HCT116 (cell line): ENCODE data around the gene LRRFIP1. TPM values are rescaled to one million over a fixed set of nuclear protein-coding genes. Genes with fewer than 3 reads are reported as not detected.

Experiments
- ATAC-seq: fragments of 200-7000 bp; cut with Tn5 transposase; 2 replicates; pipeline ENCODE4 v1.9.1; 2020; ENCODE audit warnings: mild to moderate bottlenecking, moderate library complexity
- BruUV-seq: library from RNA; stranded (reverse); fragments of 400-500 nt; replicated peaks from 2 replicates; lab custom pipeline; 2021; lab: Mats Ljungman, UMichigan
- CTCF ChIA-PET: fragments of 300-600 bp; sonication (Branson Sonifier 250); formaldehyde crosslinking; loops from one replicate; lab custom pipeline; 2021; ENCODE audit warnings: antibody characterized with exemption; lab: Charles Lee
- POLR2A ChIA-PET: fragments of 300-600, 350-600 bp; sonication (Branson Sonifier 250); formaldehyde crosslinking; loops from one replicate; lab custom pipeline; 2021; ENCODE audit warnings: antibody characterized with exemption; lab: Charles Lee
- RAD21 ChIA-PET, 2 experiments: fragments of 300-600 bp; sonication (Branson Sonifier 250); formaldehyde crosslinking; loops; one replicate each; lab custom pipeline; 2023; ENCODE audit warnings: low total read pairs in 2 of 2; ENCODE audit not compliant: uncharacterized antibody in 2 of 2, unreplicated experiment in 2 of 2, low non-redundant PET in 1 of 2; lab: Charles Lee
- DNase-seq: peaks from one replicate; pipeline ENCODE4 v3.0.0-alpha.2; 2010; ENCODE audit warnings: low read depth, low spot score
- H2AFZ ChIP-seq: fragments of 200-600 bp; shearing (Covaris generic), sonication (generic); 2 replicates; pipeline ENCODE4 v1.6.1; 2017; ENCODE audit warnings: low read depth, mixed run types, mixed read lengths, antibody characterized with exemption, low read length; ENCODE audit not compliant: poor library complexity, severe bottlenecking
- H3K27ac ChIP-seq: 2 replicates; pipeline ENCODE4 v1.5.1; 2012; ENCODE audit warnings: low read depth, low read length
- H3K27me3 ChIP-seq: fragments of 200-600 bp; sonication (generic); 2 replicates; pipeline ENCODE4 v1.6.1; 2016; ENCODE audit warnings: mixed run types, low read length, mixed read lengths; ENCODE audit not compliant: insufficient read depth
- H3K36me3 ChIP-seq, 2 experiments: fragments of 200-500 bp in 1 of 2; fragments of 200-600 bp in 1 of 2; sonication (Bioruptor generic) in 1 of 2; sonication (generic) in 1 of 2; 2 replicates each; pipeline versions ENCODE4 v1.5.1 to v1.6.1; 2014 to 2016; ENCODE audit warnings: low read length in 2 of 2, inconsistent platforms in 1 of 2, mixed read lengths in 1 of 2, mixed run types in 1 of 2; ENCODE audit not compliant: insufficient read depth in 2 of 2, control insufficient read depth in 1 of 2
- H3K4me1 ChIP-seq, 2 experiments: fragments of 200-600 bp in 1 of 2; sonication (generic) in 1 of 2; 2 replicates each; pipeline versions ENCODE4 v1.5.1 to v1.6.1; 2012 to 2017; ENCODE audit warnings: low read length in 2 of 2, inconsistent platforms in 1 of 2, mild to moderate bottlenecking in 1 of 2, mixed read lengths in 1 of 2, mixed run types in 1 of 2, moderate library complexity in 1 of 2; ENCODE audit not compliant: insufficient read depth in 2 of 2, control insufficient read depth in 1 of 2
- H3K4me2 ChIP-seq: fragments of 200-600 bp; sonication (generic); 2 replicates; pipeline ENCODE4 v1.6.1; 2017; ENCODE audit warnings: mixed run types, low read length, mixed read lengths
- H3K4me3 ChIP-seq, 2 experiments: fragments of 200-600 bp in 1 of 2; sonication (generic) in 1 of 2; replicated peaks in 1 of 2; 2 replicates each; pipeline ENCODE4 v1.5.1; 2011 to 2016; ENCODE audit warnings: low read length in 2 of 2, control low read depth in 1 of 2, low read depth in 1 of 2, mild to moderate bottlenecking in 1 of 2, mixed read lengths in 1 of 2, mixed run types in 1 of 2
- H3K79me2 ChIP-seq: fragments of 200-600 bp; sonication (generic); 2 replicates; pipeline ENCODE4 v1.6.1; 2017; ENCODE audit warnings: mild to moderate bottlenecking, mixed run types, low read length, moderate library complexity, mixed read lengths; ENCODE audit not compliant: insufficient read depth
- H3K9ac ChIP-seq: fragments of 200-600 bp; sonication (generic); 2 replicates; pipeline ENCODE4 v1.6.1; 2016; ENCODE audit warnings: low read length, mixed read lengths
- H3K9me2 ChIP-seq: fragments of 200-600 bp; sonication (generic), shearing (Covaris generic); 2 replicates; pipeline ENCODE4 v1.6.1; 2017; ENCODE audit warnings: mixed run types, mild to moderate bottlenecking, moderate library complexity; ENCODE audit not compliant: insufficient read depth
- H3K9me3 ChIP-seq, 2 experiments: fragments of 200-500 bp in 1 of 2; fragments of 200-600 bp in 1 of 2; sonication (Bioruptor generic) in 1 of 2; sonication (generic) in 1 of 2; 2 replicates each; pipeline ENCODE4 v1.6.1; 2014 to 2017; ENCODE audit warnings: low read length in 2 of 2, mixed read lengths in 2 of 2, inconsistent platforms in 1 of 2, low read depth in 1 of 2, mild to moderate bottlenecking in 1 of 2, mixed run types in 1 of 2, moderate library complexity in 1 of 2; ENCODE audit not compliant: control insufficient read depth in 1 of 2, insufficient read depth in 1 of 2
- H4K20me1 ChIP-seq: fragments of 200-600 bp; sonication (generic), shearing (Covaris generic); 2 replicates; pipeline ENCODE4 v1.6.1; 2017; ENCODE audit warnings: mixed run types, mild to moderate bottlenecking, moderate library complexity; ENCODE audit not compliant: insufficient read depth
- ATF3 ChIP-seq: IDR thresholded peaks from 2 replicates; pipeline ENCODE4 v1.6.1; 2012
- EZH2 ChIP-seq: fragments of 200-600 bp; sonication (generic); IDR thresholded peaks from 2 replicates; pipeline ENCODE4 v1.6.1; 2017; ENCODE audit warnings: antibody characterized with exemption, mixed run types
- FOSL1 ChIP-seq: IDR thresholded peaks from 2 replicates; pipeline ENCODE4 v1.6.1; 2012; ENCODE audit warnings: low read depth
- RAD21 ChIP-seq: IDR thresholded peaks from 2 replicates; pipeline ENCODE4 v1.6.1; 2012; ENCODE audit warnings: low read depth, mild to moderate bottlenecking
- SIN3A ChIP-seq: IDR thresholded peaks from 2 replicates; pipeline ENCODE4 v1.6.1; 2012; ENCODE audit warnings: low read depth
- YY1 ChIP-seq: IDR thresholded peaks from 2 replicates; pipeline ENCODE4 v1.6.1; 2011; ENCODE audit warnings: low read length, low read depth, moderate library complexity, mild to moderate bottlenecking; ENCODE audit not compliant: insufficient replicate concordance; ENCODE audit errors: extremely low read depth
- intact Hi-C: fragments of 100-400 bp; cut with micrococcal nuclease; formaldehyde crosslinking; loops from 2 replicates; pipeline ENCODE4 v1.10.0; 2022
- total RNA-seq: library from RNA; stranded (reverse); gene quantifications from one replicate; pipeline ENCODE4 v1.2.1, GENCODE V29; 2021; ENCODE audit not compliant: unreplicated experiment
- TF ChIP-seq, protein P1 (sequence below): IDR thresholded peaks from 2 replicates; pipeline ENCODE4 v1.6.1; 2012
- TF ChIP-seq, protein P2 (sequence below): IDR thresholded peaks from 2 replicates; pipeline ENCODE4 v1.6.1; 2011; ENCODE audit warnings: mild to moderate bottlenecking, low read length, moderate library complexity; ENCODE audit not compliant: insufficient replicate concordance; ENCODE audit errors: extremely low read depth

Gene LRRFIP1
- total RNA-seq, 1 experiment from 2014 or later = 76.9 TPM

GRCh38 chr2:237597196-237598145, 29.9 kb upstream of the LRRFIP1 start:
- H2AFZ ChIP-seq = no peak overlapping the region
- H3K4me1 ChIP-seq = peaks cover 4 to 6% of the 10 kb centered on the region in 2 experiments; a peak in 2 of 4 replicates
- no peak for TF ChIP-seq EZH2
- no peak for TF ChIP-seq FOSL1
- TF ChIP-seq, protein P1, sequence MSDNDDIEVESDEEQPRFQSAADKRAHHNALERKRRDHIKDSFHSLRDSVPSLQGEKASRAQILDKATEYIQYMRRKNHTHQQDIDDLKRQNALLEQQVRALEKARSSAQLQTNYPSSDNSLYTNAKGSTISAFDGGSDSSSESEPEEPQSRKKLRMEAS = no peak
- no peak for TF ChIP-seq SIN3A
- no peak for TF ChIP-seq YY1
- TF ChIP-seq RAD21 = no peak
- TF ChIP-seq, protein P2, sequence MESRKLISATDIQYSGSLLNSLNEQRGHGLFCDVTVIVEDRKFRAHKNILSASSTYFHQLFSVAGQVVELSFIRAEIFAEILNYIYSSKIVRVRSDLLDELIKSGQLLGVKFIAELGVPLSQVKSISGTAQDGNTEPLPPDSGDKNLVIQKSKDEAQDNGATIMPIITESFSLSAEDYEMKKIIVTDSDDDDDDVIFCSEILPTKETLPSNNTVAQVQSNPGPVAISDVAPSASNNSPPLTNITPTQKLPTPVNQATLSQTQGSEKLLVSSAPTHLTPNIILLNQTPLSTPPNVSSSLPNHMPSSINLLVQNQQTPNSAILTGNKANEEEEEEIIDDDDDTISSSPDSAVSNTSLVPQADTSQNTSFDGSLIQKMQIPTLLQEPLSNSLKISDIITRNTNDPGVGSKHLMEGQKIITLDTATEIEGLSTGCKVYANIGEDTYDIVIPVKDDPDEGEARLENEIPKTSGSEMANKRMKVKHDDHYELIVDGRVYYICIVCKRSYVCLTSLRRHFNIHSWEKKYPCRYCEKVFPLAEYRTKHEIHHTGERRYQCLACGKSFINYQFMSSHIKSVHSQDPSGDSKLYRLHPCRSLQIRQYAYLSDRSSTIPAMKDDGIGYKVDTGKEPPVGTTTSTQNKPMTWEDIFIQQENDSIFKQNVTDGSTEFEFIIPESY = no peak
- TF ChIP-seq ATF3 = no peak
- TF ChIP-seq, all 23 proteins: peak for 0
- BruUV-seq = no TSS peak
- no peaks in the 10 kb centered on the region for H3K79me2 ChIP-seq
- H3K4me3 ChIP-seq = no peak overlapping the region
- intact Hi-C loops = no loop called here
- ChIA-PET POLR2A (no interaction called here), CTCF (no interaction called here), RAD21 (no interaction called here)
- H3K4me2 ChIP-seq = no peak overlapping the region
- H4K20me1 ChIP-seq = no peaks in the 10 kb centered on the region
- H3K9ac ChIP-seq = no peak overlapping the region
- no peak overlapping the region for H3K27ac ChIP-seq
- DNase-seq = no peak
- H3K9me2 ChIP-seq = no peaks in the 10 kb centered on the region
- no peak for ATAC-seq
- H3K36me3 ChIP-seq = no peaks in the 10 kb centered on the region
- no peaks in the 10 kb centered on the region for H3K9me3 ChIP-seq
- H3K27me3 ChIP-seq = no peaks in the 10 kb centered on the region
